GM23338 (cell line): ENCODE results near the gene TTC22. TPM values are rescaled to one million over a fixed set of nuclear protein-coding genes. Genes with fewer than 3 reads are reported as not detected.

ENCODE experiments used
- ATAC-seq: fragments of 200-7000 bp; cut with Tn5 transposase; 3 replicates; pipeline ENCODE4 v1.9.1; 2020
- DNase-seq: peaks from one replicate; pipeline ENCODE4 v3.0.0-alpha.2; 2015; ENCODE audit warnings: low spot score
- H2AFZ ChIP-seq: fragments of 200-600 bp; sonication (generic); 2 replicates; pipeline ENCODE4 v1.8.0; 2016; ENCODE audit warnings: antibody characterized with exemption, mild to moderate bottlenecking, moderate library complexity
- H3F3A ChIP-seq: fragments of 200-600 bp; sonication (generic); replicated peaks from 2 replicates; pipeline ENCODE4 v1.8.0; 2017; ENCODE audit warnings: antibody characterized with exemption, mixed run types, low read depth
- H3K27ac ChIP-seq: fragments of 200-600 bp; sonication (generic); 2 replicates; pipeline ENCODE4 v1.6.1; 2016; ENCODE audit warnings: low read depth
- H3K27me3 ChIP-seq: fragments of 200-600 bp; sonication (generic); 2 replicates; pipeline ENCODE4 v1.8.0; 2016; ENCODE audit warnings: mild to moderate bottlenecking, mixed run types, moderate library complexity; ENCODE audit not compliant: insufficient read depth
- H3K36me3 ChIP-seq: fragments of 200-600 bp; sonication (generic); 2 replicates; pipeline ENCODE4 v1.8.0; 2016; ENCODE audit warnings: mild to moderate bottlenecking; ENCODE audit not compliant: insufficient read depth
- H3K4me1 ChIP-seq: fragments of 200-600 bp; sonication (generic); 2 replicates; pipeline ENCODE4 v1.8.0; 2016; ENCODE audit warnings: mild to moderate bottlenecking, moderate library complexity; ENCODE audit not compliant: insufficient read depth
- H3K4me2 ChIP-seq: fragments of 200-600 bp; sonication (generic); 2 replicates; pipeline ENCODE4 v1.7.1; 2017; ENCODE audit warnings: mixed run types
- H3K4me3 ChIP-seq: fragments of 200-600 bp; sonication (generic); 2 replicates; pipeline ENCODE4 v1.6.1; 2016; ENCODE audit warnings: mixed run types
- H3K79me2 ChIP-seq: fragments of 200-600 bp; sonication (generic); replicated peaks from 2 replicates; pipeline ENCODE4 v1.8.0; 2017; ENCODE audit warnings: mild to moderate bottlenecking; ENCODE audit not compliant: insufficient read depth
- H3K9me2 ChIP-seq: fragments of 200-600 bp; sonication (generic); 2 replicates; pipeline ENCODE4 v1.8.0; 2017; ENCODE audit not compliant: insufficient read depth
- H4K20me1 ChIP-seq: fragments of 200-600 bp; sonication (generic); replicated peaks from 2 replicates; pipeline ENCODE4 v1.8.0; 2017; ENCODE audit warnings: mild to moderate bottlenecking; ENCODE audit not compliant: insufficient read depth
- H3K27ac Mint-ChIP-seq: 2 replicates; pipeline ENCODE4 v1.8.0; 2020; ENCODE audit warnings: inconsistent platforms, mild to moderate bottlenecking, moderate library complexity, mixed read lengths
- H3K27me3 Mint-ChIP-seq: 3 replicates; pipeline ENCODE4 v1.8.0; 2022; ENCODE audit warnings: low read depth, mild to moderate bottlenecking, moderate library complexity, mixed read lengths, inconsistent platforms; ENCODE audit not compliant: insufficient read depth, poor library complexity
- H3K36me3 Mint-ChIP-seq: 3 replicates; pipeline ENCODE4 v1.8.0; 2021; ENCODE audit warnings: low read depth, mild to moderate bottlenecking, inconsistent platforms, moderate library complexity, mixed read lengths
- H3K4me1 Mint-ChIP-seq: 3 replicates; pipeline ENCODE4 v1.8.0; 2020; ENCODE audit warnings: mild to moderate bottlenecking, inconsistent platforms, mixed read lengths
- H3K4me3 Mint-ChIP-seq: 3 replicates; pipeline ENCODE4 v1.8.0; 2021; ENCODE audit warnings: moderate library complexity, mild to moderate bottlenecking, inconsistent platforms, mixed read lengths
- H3K9me3 Mint-ChIP-seq: 3 replicates; pipeline ENCODE4 v1.8.0; 2020; ENCODE audit warnings: moderate library complexity, mild to moderate bottlenecking, inconsistent platforms, mixed read lengths
- CREB1 ChIP-seq: fragments of 250-450 bp; sonication (Bioruptor Pico); IDR thresholded peaks from 2 replicates; pipeline ENCODE4 v1.5.0; 2020; ENCODE audit warnings: low read depth, mild to moderate bottlenecking, moderate library complexity
- CTCF ChIP-seq, 2 experiments: fragments of 200-600 bp in 1 of 2; sonication (generic) in 1 of 2; conservative IDR thresholded peaks; 2 replicates each; pipeline versions ENCODE4 v1.5.1 to v1.6.1; 2016 to 2017; ENCODE audit warnings: antibody characterized with exemption in 2 of 2, low read depth in 2 of 2, mild to moderate bottlenecking in 2 of 2, moderate library complexity in 1 of 2
- EZH2 ChIP-seq: fragments of 200-600 bp; sonication (generic); IDR thresholded peaks from one replicate; pipeline ENCODE4 v1.8.0; 2017; ENCODE audit warnings: antibody characterized with exemption, mild to moderate bottlenecking, low read depth; ENCODE audit not compliant: unreplicated experiment
- JUNB ChIP-seq: IDR thresholded peaks from one replicate; pipeline ENCODE4 v1.6.1; 2016; ENCODE audit warnings: antibody characterized with exemption; ENCODE audit not compliant: unreplicated experiment
- NANOG ChIP-seq: IDR thresholded peaks from 2 replicates; pipeline ENCODE4 v1.6.1; 2016; ENCODE audit warnings: antibody characterized with exemption, borderline replicate concordance
- POLR2AphosphoS5 ChIP-seq: IDR thresholded peaks from 2 replicates; pipeline ENCODE4 v1.6.1; 2016; ENCODE audit warnings: antibody characterized with exemption, low read depth
- ZNF331 ChIP-seq: fragments of 250-450 bp; sonication (Bioruptor Pico); IDR thresholded peaks from 2 replicates; pipeline ENCODE4 v1.5.0; 2020; ENCODE audit warnings: low read depth, mild to moderate bottlenecking, moderate library complexity
- ZNF462 ChIP-seq: fragments of 250-450 bp; sonication (Bioruptor Pico); IDR thresholded peaks from 2 replicates; pipeline ENCODE4 v1.5.0; 2020; ENCODE audit warnings: mild to moderate bottlenecking, moderate library complexity
- polyA plus RNA-seq: library from polyadenylated mRNA; unstranded; fragments of >200 nt; fragmentation: Nextera tagmentation; extraction: Ambion mirVana; gene quantifications from 2 replicates; pipeline ENCODE4 v1.2.1, GENCODE V29; 2016
- total RNA-seq: library from RNA; depleted of rRNA; stranded (reverse); fragments of >200 nt; shearing (Covaris generic); gene quantifications from 2 replicates; pipeline ENCODE4 v1.2.3, GENCODE V29; 2014

The TTC22 gene
- total and polyA plus RNA-seq, 2 experiments from 2014 or later: 1.2 to 2.5 TPM

DNA sequence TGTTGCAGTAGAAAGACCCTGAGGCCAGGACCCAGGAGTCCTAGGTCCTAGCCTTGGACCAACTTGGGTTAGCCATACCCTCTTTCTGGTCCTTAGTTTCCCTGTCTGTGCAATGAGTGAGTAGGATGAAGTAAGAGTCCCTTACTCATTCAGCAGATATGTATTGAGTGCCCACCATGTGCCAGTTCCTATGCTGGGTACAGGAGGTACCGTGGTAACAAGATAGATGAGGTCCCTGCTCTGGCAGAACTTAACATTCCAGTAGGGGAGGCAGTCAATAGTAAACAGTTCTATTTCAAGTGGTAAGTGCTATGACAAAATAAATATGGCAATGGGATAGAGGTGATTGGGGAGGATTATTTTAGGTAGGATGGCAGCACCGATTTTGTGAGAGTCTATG is 18.5 kb downstream of the TTC22 start:
- Histone ChIP-seq H3K79me2 (no peaks in the 10 kb centered on the region), H4K20me1 (0 out of 2 replicates have a peak, but pooled peaks cover 2% of the 10 kb centered on the region), H3K27ac (no peak overlapping the region), H3K4me3 (no peak overlapping the region), H3K9me2 (no peaks in the 10 kb centered on the region), H3K4me2 (no peak overlapping the region), H3K4me1 (peaks cover 4% of the 10 kb centered on the region; the same call in 1 of the 2 replicates), H2AFZ (no peak overlapping the region), H3F3A (peaks cover 8% of the 10 kb centered on the region), H3K27me3 (peaks cover 45% of the 10 kb centered on the region), H3K36me3 (no peaks in the 10 kb centered on the region)
- no peak overlapping the region for H3K27ac Mint-ChIP-seq
- DNase-seq (no peak), ATAC-seq (no peak)
- H3K4me1 Mint-ChIP-seq: peaks cover 5% of the 10 kb centered on the region; the same call in 2 of the 3 replicates
- no peaks in the 10 kb centered on the region for H3K9me3 Mint-ChIP-seq
- H3K36me3 Mint-ChIP-seq: no peaks in the 10 kb centered on the region; the same call in 2 of the 3 replicates
- TF ChIP-seq ZNF331 (CRISPR knock-in tag): no peak
- TF ChIP-seq CTCF (conservative IDR thresholded peaks at IDR 0.05; ENCODE audit: low read depth in 2 of 2): no peak
- H3K4me3 Mint-ChIP-seq: no peak overlapping the region
- H3K27me3 Mint-ChIP-seq: peaks cover 39% of the 10 kb centered on the region

- H3K36me3 Mint-ChIP-seq: no peaks in the 10 kb centered on the region; the same call in 2 of the 3 replicates
- H3K79me2 ChIP-seq: no peaks in the 10 kb centered on the region
- peaks cover 37% of the 10 kb centered on the region for H3K27me3 Mint-ChIP-seq
- ATAC-seq (no peak), DNase-seq (no peak)
- peaks cover 4% of the 10 kb centered on the region; the same call in 1 of the 2 replicates for H3K4me1 ChIP-seq
- H3K4me1 Mint-ChIP-seq: peaks cover 5% of the 10 kb centered on the region; the same call in 2 of the 3 replicates
- no peak overlapping the region for H3K27ac Mint-ChIP-seq
- H3K36me3 ChIP-seq: no peaks in the 10 kb centered on the region
- H3F3A ChIP-seq: peaks cover 8% of the 10 kb centered on the region
- H3K27me3 ChIP-seq: peaks cover 45% of the 10 kb centered on the region
- H3K9me3 Mint-ChIP-seq: no peaks in the 10 kb centered on the region
- no peak overlapping the region for H3K4me2 ChIP-seq
- no peak overlapping the region for H3K4me3 Mint-ChIP-seq
- no peaks in the 10 kb centered on the region for H3K9me2 ChIP-seq
- 0 out of 2 replicates have a peak, but pooled peaks cover 2% of the 10 kb centered on the region for H4K20me1 ChIP-seq
- H3K4me3 ChIP-seq: no peak overlapping the region
- no peak overlapping the region for H2AFZ ChIP-seq
- H3K27ac ChIP-seq: no peak overlapping the region
- no peak for TF ChIP-seq CTCF (conservative IDR thresholded peaks at IDR 0.05; ENCODE audit: low read depth in 2 of 2)
- TF ChIP-seq ZNF331 (CRISPR knock-in tag): no peak
- TF ChIP-seq ZNF462: no peak
- no peak for TF ChIP-seq CREB1
- no peak for TF ChIP-seq JUNB
- no peak for TF ChIP-seq EZH2
- TF ChIP-seq NANOG: no peak
- TF ChIP-seq POLR2AphosphoS5: no peak
Measured at GRCh38 chr1:54782156-54782555, 19.0 kb downstream of the TTC22 start.
